Inferior parietal cortex (tissue), 1 donor: ENCODE measurements around the gene CYTH4.
"Not testable (repeated sequence)": the region's sequence is repeated elsewhere in the genome, so short reads cannot be mapped to it uniquely, and the experiment has no call there.

Experiments
- DNase-seq: peaks from one replicate; pipeline ENCODE4 v3.0.0-alpha.2; 2016; ENCODE audit errors: extremely low spot score

CYTH4 gene

GRCh38 chr22:37249986-37250385, 32.3 kb upstream of the CYTH4 start:
- DNase-seq = no peak

GRCh38 chr22:37251836-37252235, 30.5 kb upstream of the CYTH4 start:
- DNase-seq = not testable (repeated sequence)

GRCh38 chr22:37253126-37253660, 29.1 kb upstream of the CYTH4 start:
- no peak for DNase-seq

- DNase-seq = no peak
Observed at GRCh38 chr22:37254209-37254866, 28.0 kb upstream of the CYTH4 start.

- DNase-seq = no peak
Observed at GRCh38 chr22:37254867-37255233, 27.5 kb upstream of the CYTH4 start.

GRCh38 chr22:37255558-37256006, 26.7 kb upstream of the CYTH4 start:
- DNase-seq = no peak

- no peak for DNase-seq
Observed at GRCh38 chr22:37256075-37256726, 26.1 kb upstream of the CYTH4 start.

GRCh38 chr22:37258005-37258752, 24.1 kb upstream of the CYTH4 start:
- no peak for DNase-seq

GRCh38 chr22:37258753-37259401, 23.4 kb upstream of the CYTH4 start:
- no peak for DNase-seq

GRCh38 chr22:37259540-37260029, 22.7 kb upstream of the CYTH4 start:
- DNase-seq = peak; percentile 17

GRCh38 chr22:37260155-37260795, 22.0 kb upstream of the CYTH4 start:
- no peak for DNase-seq

- DNase-seq = peak; percentile 42
Observed at GRCh38 chr22:37260901-37261336, 21.4 kb upstream of the CYTH4 start.

GRCh38 chr22:37262346-37262745, 20.0 kb upstream of the CYTH4 start:
- DNase-seq = no peak

GRCh38 chr22:37263966-37264887, 18.1 kb upstream of the CYTH4 start:
- no peak for DNase-seq

- no peak for DNase-seq
Observed at GRCh38 chr22:37266581-37267134, 15.7 kb upstream of the CYTH4 start.

- DNase-seq = peak; percentile 32
Observed at GRCh38 chr22:37267135-37267587, 15.1 kb upstream of the CYTH4 start.

- no peak for DNase-seq
Observed at GRCh38 chr22:37267661-37268413, 14.5 kb upstream of the CYTH4 start.

GRCh38 chr22:37269936-37270678, 12.2 kb upstream of the CYTH4 start:
- DNase-seq = no peak
